SK-N-MC (cell line): ENCODE measurements around the gene ZBED1.

ENCODE experiments used
- EZH2 ChIP-seq: fragments of 200-600 bp; sonication (generic); IDR thresholded peaks from one replicate; pipeline ENCODE4 v1.6.1; 2017; ENCODE audit warnings: antibody characterized with exemption
- POLR2AphosphoS5 ChIP-seq: IDR thresholded peaks from 2 replicates; pipeline ENCODE4 v1.6.1; 2012; ENCODE audit warnings: mild to moderate bottlenecking, low read depth, low read length, borderline replicate concordance

GRCh38 chrX:2507196-2507595 is 6.4 kb upstream of the ZBED1 start:
- TF ChIP-seq POLR2AphosphoS5 (no peak), EZH2 (no peak)
